SK-N-SH treated with all-trans-retinoic acid at 6 μM for 48 hours (cell line): Measurements from ENCODE around the gene HIRA.

ENCODE experiments used
- ARNTL ChIP-seq: fragments of 450-650 bp; formaldehyde crosslinking; IDR thresholded peaks from 2 replicates; pipeline ENCODE4 v1.5.0; 2020; ENCODE audit warnings: low read depth, mild to moderate bottlenecking, moderate library complexity, borderline replicate concordance
- ESRRG ChIP-seq: fragments of 250-450 bp; sonication (Bioruptor Pico); IDR thresholded peaks from 2 replicates; pipeline ENCODE4 v1.6.1; 2021; ENCODE audit warnings: mild to moderate bottlenecking
- GLIS3 ChIP-seq: fragments of 250-450 bp; sonication (Bioruptor Pico); IDR thresholded peaks from 2 replicates; pipeline ENCODE4 v1.5.0; 2020; ENCODE audit warnings: mild to moderate bottlenecking, moderate library complexity
- ZFP3 ChIP-seq: fragments of 250-450 bp; sonication (Bioruptor Pico); IDR thresholded peaks from 2 replicates; pipeline ENCODE4 v1.5.0; 2020; ENCODE audit warnings: mild to moderate bottlenecking, moderate library complexity
- ZFP30 ChIP-seq: fragments of 450-650 bp; formaldehyde crosslinking; IDR thresholded peaks from 2 replicates; pipeline ENCODE4 v1.5.0; 2022; ENCODE audit warnings: mild to moderate bottlenecking, moderate library complexity
- ZNF70 ChIP-seq: fragments of 450-650 bp; formaldehyde crosslinking; IDR thresholded peaks from 2 replicates; pipeline ENCODE4 v1.5.0; 2020; ENCODE audit warnings: mild to moderate bottlenecking, moderate library complexity
- TF ChIP-seq, protein P1 (sequence below): fragments of 250-450 bp; sonication (Bioruptor Pico); IDR thresholded peaks from 2 replicates; pipeline ENCODE4 v1.8.0; 2020; ENCODE audit warnings: mild to moderate bottlenecking, moderate library complexity, borderline replicate concordance

DNA sequence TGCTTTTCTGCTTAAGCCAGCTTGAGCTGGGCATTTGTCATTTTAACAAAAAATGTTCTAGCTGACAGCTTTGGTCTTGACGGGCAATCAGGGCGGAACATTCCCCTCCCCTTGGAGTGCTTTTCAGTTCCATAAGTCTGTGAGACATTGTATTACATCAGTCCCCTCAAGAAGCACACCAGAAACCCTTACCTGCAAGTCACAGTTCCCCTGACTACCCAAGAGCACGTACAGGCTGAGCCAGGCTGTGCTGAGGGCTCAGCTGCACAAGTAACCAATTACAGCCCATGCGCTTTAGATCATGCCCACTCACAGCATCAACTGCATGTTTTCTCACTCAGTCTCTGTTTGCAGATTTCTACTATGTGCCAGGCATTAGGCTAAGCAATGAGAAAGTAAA lies 19.1 kb downstream of the HIRA start:
- no peak for TF ChIP-seq ESRRG (CRISPR knock-in tag)
- TF ChIP-seq, protein P1, sequence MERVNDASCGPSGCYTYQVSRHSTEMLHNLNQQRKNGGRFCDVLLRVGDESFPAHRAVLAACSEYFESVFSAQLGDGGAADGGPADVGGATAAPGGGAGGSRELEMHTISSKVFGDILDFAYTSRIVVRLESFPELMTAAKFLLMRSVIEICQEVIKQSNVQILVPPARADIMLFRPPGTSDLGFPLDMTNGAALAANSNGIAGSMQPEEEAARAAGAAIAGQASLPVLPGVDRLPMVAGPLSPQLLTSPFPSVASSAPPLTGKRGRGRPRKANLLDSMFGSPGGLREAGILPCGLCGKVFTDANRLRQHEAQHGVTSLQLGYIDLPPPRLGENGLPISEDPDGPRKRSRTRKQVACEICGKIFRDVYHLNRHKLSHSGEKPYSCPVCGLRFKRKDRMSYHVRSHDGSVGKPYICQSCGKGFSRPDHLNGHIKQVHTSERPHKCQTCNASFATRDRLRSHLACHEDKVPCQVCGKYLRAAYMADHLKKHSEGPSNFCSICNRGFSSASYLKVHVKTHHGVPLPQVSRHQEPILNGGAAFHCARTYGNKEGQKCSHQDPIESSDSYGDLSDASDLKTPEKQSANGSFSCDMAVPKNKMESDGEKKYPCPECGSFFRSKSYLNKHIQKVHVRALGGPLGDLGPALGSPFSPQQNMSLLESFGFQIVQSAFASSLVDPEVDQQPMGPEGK (CRISPR knock-in tag), result no peak
- TF ChIP-seq ZFP3 (CRISPR knock-in tag), result no peak
- TF ChIP-seq ARNTL (CRISPR knock-in tag), result no peak
- no peak for TF ChIP-seq ZFP30
- no peak for TF ChIP-seq ZNF70
- TF ChIP-seq GLIS3 (CRISPR knock-in tag), result no peak
